ENCODE measurements around the gene RRP1B.

Gene RRP1B

GRCh38 chr21:43740497-43741156, 81.3 kb downstream of the RRP1B start:
- TF ChIP-seq CSDC2 (CRISPR knock-in tag; IDR thresholded peaks at IDR 0.05) (no peak), TOX (CRISPR knock-in tag; IDR thresholded peaks at IDR 0.05; ENCODE audit: borderline replicate concordance) (no peak), ISL1 (CRISPR knock-in tag; IDR thresholded peaks at IDR 0.05) (no peak), ZFP30 (CRISPR knock-in tag; IDR thresholded peaks at IDR 0.05) (no peak), TSHZ2 (CRISPR knock-in tag; IDR thresholded peaks at IDR 0.05) (no peak), GLIS3 (CRISPR knock-in tag; IDR thresholded peaks at IDR 0.05) (no peak), RARB (CRISPR knock-in tag; IDR thresholded peaks at IDR 0.05) (no peak), ZNF8 (CRISPR knock-in tag; IDR thresholded peaks at IDR 0.05) (no peak), ARNTL (CRISPR knock-in tag; IDR thresholded peaks at IDR 0.05; ENCODE audit: borderline replicate concordance, low read depth) (no peak), BACH2 (CRISPR knock-in tag; IDR thresholded peaks at IDR 0.05; ENCODE audit: borderline replicate concordance) (no peak), SNAI2 (CRISPR knock-in tag; IDR thresholded peaks at IDR 0.05) (no peak)
- peak; percentile 80 for ATAC-seq

GRCh38 chr21:43741423-43742096, 82.2 kb downstream of the RRP1B start:
- ATAC-seq = no peak
- TF ChIP-seq PPARA (CRISPR knock-in tag; IDR thresholded peaks at IDR 0.05; ENCODE audit: borderline replicate concordance) = no peak
- no peak for TF ChIP-seq SNAI2 (CRISPR knock-in tag; IDR thresholded peaks at IDR 0.05)
- TF ChIP-seq ESRRG (CRISPR knock-in tag; IDR thresholded peaks at IDR 0.05) = no peak
- no peak for TF ChIP-seq OSR1 (CRISPR knock-in tag; IDR thresholded peaks at IDR 0.05)
- TF ChIP-seq TSHZ2 (CRISPR knock-in tag; IDR thresholded peaks at IDR 0.05) = no peak
- no peak for TF ChIP-seq TOX (CRISPR knock-in tag; IDR thresholded peaks at IDR 0.05; ENCODE audit: borderline replicate concordance)
- TF ChIP-seq CSDC2 (CRISPR knock-in tag; IDR thresholded peaks at IDR 0.05) = no peak
- TF ChIP-seq TCF4 (CRISPR knock-in tag; IDR thresholded peaks at IDR 0.05; ENCODE audit: borderline replicate concordance) = no peak
- no peak for TF ChIP-seq ZNF8 (CRISPR knock-in tag; IDR thresholded peaks at IDR 0.05)
- TF ChIP-seq ZC3H10 (CRISPR knock-in tag; IDR thresholded peaks at IDR 0.05) = no peak

- ATAC-seq = no peak
- TF ChIP-seq POU6F1 (CRISPR knock-in tag; IDR thresholded peaks at IDR 0.05; ENCODE audit: borderline replicate concordance, low read depth) (no peak), ZNF8 (CRISPR knock-in tag; IDR thresholded peaks at IDR 0.05) (no peak), CSDC2 (CRISPR knock-in tag; IDR thresholded peaks at IDR 0.05) (no peak), ZFP3 (CRISPR knock-in tag; IDR thresholded peaks at IDR 0.05) (no peak), TOX (CRISPR knock-in tag; IDR thresholded peaks at IDR 0.05; ENCODE audit: borderline replicate concordance) (no peak), ZNF565 (CRISPR knock-in tag; conservative IDR thresholded peaks at IDR 0.05; ENCODE audit: low read depth) (no peak), OSR1 (CRISPR knock-in tag; IDR thresholded peaks at IDR 0.05) (no peak), TCF4 (CRISPR knock-in tag; IDR thresholded peaks at IDR 0.05; ENCODE audit: borderline replicate concordance) (no peak), ARNTL (CRISPR knock-in tag; IDR thresholded peaks at IDR 0.05; ENCODE audit: borderline replicate concordance, low read depth) (no peak), RARB (CRISPR knock-in tag; IDR thresholded peaks at IDR 0.05) (no peak), ZNF70 (CRISPR knock-in tag; IDR thresholded peaks at IDR 0.05) (no peak), ISL1 (CRISPR knock-in tag; IDR thresholded peaks at IDR 0.05) (no peak), BACH2 (CRISPR knock-in tag; IDR thresholded peaks at IDR 0.05; ENCODE audit: borderline replicate concordance) (no peak), ZFP30 (CRISPR knock-in tag; IDR thresholded peaks at IDR 0.05) (no peak), ESRRG (CRISPR knock-in tag; IDR thresholded peaks at IDR 0.05) (no peak), GLIS3 (CRISPR knock-in tag; IDR thresholded peaks at IDR 0.05) (no peak), PPARA (CRISPR knock-in tag; IDR thresholded peaks at IDR 0.05; ENCODE audit: borderline replicate concordance) (no peak), PATZ1 (CRISPR knock-in tag; IDR thresholded peaks at IDR 0.05; ENCODE audit: borderline replicate concordance) (no peak), ZC3H10 (CRISPR knock-in tag; IDR thresholded peaks at IDR 0.05) (no peak), CSRNP3 (CRISPR knock-in tag; IDR thresholded peaks at IDR 0.05) (no peak)
These were observed 84.6 kb downstream of the RRP1B start for GRCh38 chr21:43743947-43744346.

All from SK-N-SH treated with all-trans-retinoic acid at 6 μM for 48 hours (cell line).